Memory B cell (primary cell): ENCODE results near the gene MYO7B.

Source experiments
- ATAC-seq: fragments of 150-1000 bp; cut with Tn5 transposase; 2 replicates; pipeline ENCODE4 v1.10.0; 2021; ENCODE audit warnings: low read depth, mild to moderate bottlenecking, moderate library complexity
- DNase-seq, 2 donors: peaks; one replicate each; pipeline ENCODE4 v3.0.0; 2022; ENCODE audit warnings: low spot score in 2 of 2
- H3K27ac Mint-ChIP-seq: one replicate; pipeline ENCODE4 v1.8.0; 2022; ENCODE audit warnings: mild to moderate bottlenecking, moderate library complexity, mixed read lengths
- H3K27me3 Mint-ChIP-seq: one replicate; pipeline ENCODE4 v1.8.0; 2022; ENCODE audit warnings: mixed read lengths
- H3K36me3 Mint-ChIP-seq: one replicate; pipeline ENCODE4 v1.8.0; 2022; ENCODE audit warnings: mild to moderate bottlenecking, mixed read lengths
- H3K4me1 Mint-ChIP-seq: one replicate; pipeline ENCODE4 v1.8.0; 2022; ENCODE audit warnings: mixed read lengths
- H3K4me3 Mint-ChIP-seq: one replicate; pipeline ENCODE4 v1.8.0; 2022; ENCODE audit warnings: mild to moderate bottlenecking, moderate library complexity, mixed read lengths
- H3K9me3 Mint-ChIP-seq: one replicate; pipeline ENCODE4 v1.8.0; 2022; ENCODE audit warnings: mixed read lengths

MYO7B gene

GRCh38 chr2:127604986-127605385 is 69.5 kb downstream of the MYO7B start:
- DNase-seq (no peak), ATAC-seq (no peak)
- Mint-ChIP-seq H3K4me1 (peaks cover 22% of the 10 kb centered on the region), H3K4me3 (no peak overlapping the region), H3K27me3 (peaks cover 2% of the 10 kb centered on the region), H3K36me3 (peaks cover 2% of the 10 kb centered on the region), H3K27ac (no peak overlapping the region), H3K9me3 (peaks cover 6% of the 10 kb centered on the region)

GRCh38 chr2:127605691-127606263 is 70.3 kb downstream of the MYO7B start:
- DNase-seq (no peak), ATAC-seq (no peak)
- Mint-ChIP-seq H3K4me3 (no peak overlapping the region), H3K27me3 (peaks cover 2% of the 10 kb centered on the region), H3K4me1 (peaks cover 25% of the 10 kb centered on the region), H3K9me3 (peaks cover 6% of the 10 kb centered on the region), H3K36me3 (peaks cover 2% of the 10 kb centered on the region), H3K27ac (no peak overlapping the region)

- Mint-ChIP-seq H3K27me3 (peaks cover 2% of the 10 kb centered on the region), H3K4me3 (no peak overlapping the region), H3K4me1 (peaks cover 27% of the 10 kb centered on the region), H3K36me3 (peaks cover 4% of the 10 kb centered on the region), H3K27ac (no peak overlapping the region), H3K9me3 (peaks cover 5% of the 10 kb centered on the region)
- DNase-seq (no peak), ATAC-seq (no peak)
Measured at GRCh38 chr2:127606625-127607398, 71.3 kb downstream of the MYO7B start.

GRCh38 chr2:127607399-127607908 is 72.0 kb downstream of the MYO7B start:
- Mint-ChIP-seq H3K27ac (no peak overlapping the region), H3K27me3 (peaks cover 2% of the 10 kb centered on the region), H3K36me3 (peaks cover 4% of the 10 kb centered on the region), H3K4me1 (peaks cover 27% of the 10 kb centered on the region), H3K9me3 (peaks cover 1% of the 10 kb centered on the region), H3K4me3 (no peak overlapping the region)
- DNase-seq (no peak), ATAC-seq (no peak)

GRCh38 chr2:127608061-127609030 is 72.9 kb downstream of the MYO7B start:
- DNase-seq (no peak), ATAC-seq (no peak)
- H3K27ac Mint-ChIP-seq: no peak overlapping the region
- H3K4me1 Mint-ChIP-seq: peaks cover 27% of the 10 kb centered on the region
- peaks cover 2% of the 10 kb centered on the region for H3K27me3 Mint-ChIP-seq
- no peak overlapping the region for H3K4me3 Mint-ChIP-seq
- H3K9me3 Mint-ChIP-seq: peaks cover 4% of the 10 kb centered on the region
- peaks cover 5% of the 10 kb centered on the region for H3K36me3 Mint-ChIP-seq

- Mint-ChIP-seq H3K27ac (no peak overlapping the region), H3K9me3 (peaks cover 5% of the 10 kb centered on the region), H3K27me3 (peaks cover 2% of the 10 kb centered on the region), H3K4me1 (peaks cover 27% of the 10 kb centered on the region), H3K36me3 (peaks cover 5% of the 10 kb centered on the region), H3K4me3 (no peak overlapping the region)
- DNase-seq (no peak), ATAC-seq (no peak)
Measured at GRCh38 chr2:127609031-127609751, 73.7 kb downstream of the MYO7B start.

GRCh38 chr2:127609818-127610217 is 74.3 kb downstream of the MYO7B start:
- peaks cover 27% of the 10 kb centered on the region for H3K4me1 Mint-ChIP-seq
- peaks cover 5% of the 10 kb centered on the region for H3K9me3 Mint-ChIP-seq
- no peak for DNase-seq
- no peak for ATAC-seq
- peaks cover 2% of the 10 kb centered on the region for H3K27me3 Mint-ChIP-seq
- no peak overlapping the region for H3K4me3 Mint-ChIP-seq
- H3K36me3 Mint-ChIP-seq: peaks cover 5% of the 10 kb centered on the region
- H3K27ac Mint-ChIP-seq: no peak overlapping the region

- H3K27me3 Mint-ChIP-seq: peaks cover 2% of the 10 kb centered on the region
- peaks cover 5% of the 10 kb centered on the region for H3K36me3 Mint-ChIP-seq
- ATAC-seq: no peak
- peaks cover 5% of the 10 kb centered on the region for H3K9me3 Mint-ChIP-seq
- no peak overlapping the region for H3K4me3 Mint-ChIP-seq
- no peak for DNase-seq
- H3K27ac Mint-ChIP-seq: no peak overlapping the region
- peaks cover 24% of the 10 kb centered on the region for H3K4me1 Mint-ChIP-seq
Measured at GRCh38 chr2:127610561-127610960, 75.1 kb downstream of the MYO7B start.

- Mint-ChIP-seq H3K27me3 (peaks cover 2% of the 10 kb centered on the region), H3K4me3 (no peak overlapping the region), H3K9me3 (peaks cover 5% of the 10 kb centered on the region), H3K36me3 (peaks cover 5% of the 10 kb centered on the region), H3K4me1 (peaks cover 17% of the 10 kb centered on the region), H3K27ac (no peak overlapping the region)
- DNase-seq (no peak), ATAC-seq (no peak)
Measured at GRCh38 chr2:127611076-127611925, 75.8 kb downstream of the MYO7B start.

- peaks cover 5% of the 10 kb centered on the region for H3K9me3 Mint-ChIP-seq
- H3K27me3 Mint-ChIP-seq: no peaks in the 10 kb centered on the region
- no peak overlapping the region for H3K27ac Mint-ChIP-seq
- peaks cover 9% of the 10 kb centered on the region for H3K4me1 Mint-ChIP-seq
- ATAC-seq: no peak
- no peak for DNase-seq
- H3K36me3 Mint-ChIP-seq: peaks cover 5% of the 10 kb centered on the region
- H3K4me3 Mint-ChIP-seq: no peak overlapping the region
Measured at GRCh38 chr2:127612111-127612822, 76.8 kb downstream of the MYO7B start.

GRCh38 chr2:127614246-127614645 is 78.8 kb downstream of the MYO7B start:
- Mint-ChIP-seq H3K9me3 (peaks cover 5% of the 10 kb centered on the region), H3K36me3 (peaks cover 5% of the 10 kb centered on the region), H3K4me3 (no peak overlapping the region), H3K4me1 (peaks cover 12% of the 10 kb centered on the region), H3K27ac (no peak overlapping the region), H3K27me3 (no peaks in the 10 kb centered on the region)
- DNase-seq (no peak), ATAC-seq (no peak)

- Mint-ChIP-seq H3K4me1 (peaks cover 16% of the 10 kb centered on the region), H3K27ac (no peak overlapping the region), H3K27me3 (no peaks in the 10 kb centered on the region), H3K4me3 (no peak overlapping the region), H3K36me3 (peaks cover 5% of the 10 kb centered on the region), H3K9me3 (peaks cover 5% of the 10 kb centered on the region)
- DNase-seq (no peak), ATAC-seq (no peak)
Measured at GRCh38 chr2:127614731-127615130, 79.2 kb downstream of the MYO7B start.
